OCI-LY1 (cell line): ENCODE data around the gene SLC44A2.

Experiments used
- H2AFZ ChIP-seq: fragments of 200-600 bp; sonication (generic), shearing (Covaris generic); 2 replicates; pipeline ENCODE4 v1.6.0; 2014; ENCODE audit warnings: antibody characterized with exemption, mild to moderate bottlenecking, low read length
- H3F3A ChIP-seq: fragments of 200-600 bp; sonication (generic), shearing (Covaris generic); 2 replicates; pipeline ENCODE4 v1.6.0; 2014; ENCODE audit warnings: mild to moderate bottlenecking, antibody characterized with exemption, low read length, moderate library complexity; ENCODE audit not compliant: insufficient read depth
- H3K27ac ChIP-seq: fragments of 200-600 bp; sonication (generic); 2 replicates; pipeline ENCODE4 v1.5.1; 2014; ENCODE audit warnings: low read length, mixed run types, mild to moderate bottlenecking, low read depth; ENCODE audit not compliant: poor library complexity, severe bottlenecking
- H3K27me3 ChIP-seq: fragments of 200-600 bp; sonication (generic); 2 replicates; pipeline ENCODE4 v1.6.0; 2014; ENCODE audit warnings: antibody characterized with exemption, mild to moderate bottlenecking, low read length, moderate library complexity; ENCODE audit not compliant: insufficient read depth
- H3K36me3 ChIP-seq: fragments of 200-600 bp; sonication (generic); 2 replicates; pipeline ENCODE4 v1.6.1; 2014; ENCODE audit warnings: mild to moderate bottlenecking, antibody characterized with exemption, low read length, moderate library complexity, mixed read lengths; ENCODE audit not compliant: insufficient read depth
- H3K4me1 ChIP-seq: fragments of 200-600 bp; sonication (generic); 2 replicates; pipeline ENCODE4 v1.5.1; 2014; ENCODE audit warnings: mild to moderate bottlenecking, low read length, moderate library complexity; ENCODE audit not compliant: insufficient read depth, severe bottlenecking
- H3K4me2 ChIP-seq: fragments of 200-600 bp; sonication (generic), shearing (Covaris generic); 2 replicates; pipeline ENCODE4 v1.6.1; 2014; ENCODE audit warnings: low read length
- H3K4me3 ChIP-seq: fragments of 200-600 bp; sonication (generic); 2 replicates; pipeline ENCODE4 v1.5.1; 2014; ENCODE audit warnings: low read length, low read depth, mild to moderate bottlenecking, mixed read lengths; ENCODE audit not compliant: poor library complexity, severe bottlenecking
- H3K79me2 ChIP-seq: fragments of 200-600 bp; shearing (Covaris generic); 2 replicates; pipeline ENCODE4 v1.6.1; 2016; ENCODE audit warnings: mixed run types, low read length, mixed read lengths; ENCODE audit not compliant: insufficient read depth
- H3K9ac ChIP-seq: fragments of 200-600 bp; sonication (generic), shearing (Covaris generic); 2 replicates; pipeline ENCODE4 v1.6.1; 2014; ENCODE audit warnings: mild to moderate bottlenecking, low read length, mixed read lengths
- H3K9me2 ChIP-seq: fragments of 200-600 bp; sonication (generic), shearing (Covaris generic); 2 replicates; pipeline ENCODE4 v1.6.1; 2014; ENCODE audit warnings: low read depth, mild to moderate bottlenecking, low read length, mixed read lengths
- H3K9me3 ChIP-seq: fragments of 200-600 bp; shearing (Covaris generic); 2 replicates; pipeline ENCODE4 v1.6.1; 2014; ENCODE audit warnings: low read length, mixed read lengths
- H4K20me1 ChIP-seq: fragments of 200-600 bp; sonication (generic), shearing (Covaris generic); 2 replicates; pipeline ENCODE4 v1.6.0; 2016; ENCODE audit warnings: mild to moderate bottlenecking, low read length; ENCODE audit not compliant: insufficient read depth
- CTCF ChIP-seq: fragments of 200-600 bp; sonication (generic), shearing (Covaris generic); IDR thresholded peaks from 2 replicates; pipeline ENCODE4 v1.5.1; 2017; ENCODE audit warnings: mild to moderate bottlenecking, antibody characterized with exemption, low read length, moderate library complexity, mixed read lengths
- EZH2 ChIP-seq: fragments of 200-600 bp; sonication (generic), shearing (Covaris generic); IDR thresholded peaks from 2 replicates; pipeline ENCODE4 v1.8.0; 2017; ENCODE audit warnings: borderline replicate concordance, mixed run types, mild to moderate bottlenecking, antibody characterized with exemption, low read length, moderate library complexity, mixed read lengths

Gene SLC44A2

DNA sequence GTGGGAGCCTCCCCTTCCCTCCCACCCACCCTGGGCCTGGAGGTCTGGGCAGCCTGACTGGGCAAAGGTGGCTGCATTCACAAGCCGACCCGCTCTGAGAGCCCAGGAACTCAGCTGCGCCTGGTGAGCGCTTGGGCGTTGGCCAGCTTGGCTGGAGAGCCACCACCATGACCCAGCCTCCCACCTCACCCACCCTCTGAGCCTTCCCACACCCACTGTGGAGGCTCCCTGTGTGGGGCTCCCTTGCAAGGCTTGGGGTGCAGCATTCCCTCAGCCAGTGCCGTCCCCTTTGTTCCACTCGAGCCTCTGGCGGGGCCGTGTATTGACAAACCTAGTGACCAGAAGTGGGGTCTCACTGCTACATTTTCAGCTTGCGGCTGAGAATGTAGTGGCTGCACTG is 60.8 kb downstream of the SLC44A2 start:
- Histone ChIP-seq H2AFZ (no peak overlapping the region), H3K79me2 (no peaks in the 10 kb centered on the region), H3K27me3 (no peaks in the 10 kb centered on the region), H3F3A (0 out of 2 replicates have a peak, but pooled peaks cover 4% of the 10 kb centered on the region), H3K9me2 (no peaks in the 10 kb centered on the region), H3K4me3 (no peak overlapping the region), H3K4me1 (no peaks in the 10 kb centered on the region), H3K9me3 (no peaks in the 10 kb centered on the region), H3K4me2 (no peak overlapping the region), H3K9ac (no peak overlapping the region), H3K36me3 (peaks cover 99% of the 10 kb centered on the region), H4K20me1 (no peaks in the 10 kb centered on the region), H3K27ac (no peak overlapping the region)
- no peak for TF ChIP-seq CTCF
- TF ChIP-seq EZH2, result no peak

DNA sequence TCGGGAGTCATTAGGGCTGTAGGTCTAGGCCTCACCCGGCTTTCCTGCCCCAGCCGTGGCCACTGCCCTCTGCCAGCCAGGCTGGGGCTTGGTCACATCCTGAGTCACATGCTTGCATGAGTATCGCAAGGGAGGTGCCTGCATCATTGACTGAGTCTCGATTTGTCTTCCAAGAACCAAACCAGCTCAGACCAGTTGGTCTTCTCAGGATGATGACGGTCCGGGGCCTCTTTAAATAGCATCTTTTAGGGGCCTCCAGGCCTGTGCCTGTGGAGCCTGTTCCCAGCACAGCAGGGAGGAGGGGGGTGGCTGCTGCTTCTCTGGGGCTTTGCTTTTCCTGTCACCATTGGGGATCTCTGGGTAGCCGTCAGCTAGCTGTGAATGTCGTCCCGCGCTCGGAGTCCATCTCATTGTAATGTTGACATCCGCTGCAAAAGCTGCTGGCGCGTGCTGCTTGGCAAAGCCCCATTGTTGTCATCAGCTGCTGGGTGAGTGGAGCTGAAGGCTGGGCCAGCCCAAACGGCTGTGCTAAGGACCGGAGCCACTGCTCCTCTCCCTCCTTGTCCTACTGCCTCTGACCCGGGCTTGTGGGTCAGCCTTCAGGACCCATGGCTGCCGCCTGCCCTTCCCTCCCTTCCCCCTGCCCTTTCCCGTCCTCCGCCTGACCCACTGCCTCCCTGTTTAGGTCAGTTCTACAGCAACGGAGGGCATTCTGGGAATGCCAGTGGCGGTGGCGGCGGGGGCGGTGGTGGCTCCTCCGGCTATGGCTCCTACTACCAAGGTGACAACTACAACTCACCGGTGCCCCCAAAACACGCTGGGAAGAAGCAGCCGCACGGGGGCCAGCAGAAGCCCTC is 61.5 kb downstream of the SLC44A2 start:
- Histone ChIP-seq H3K4me1 (no peaks in the 10 kb centered on the region), H3K27me3 (no peaks in the 10 kb centered on the region), H2AFZ (no peak overlapping the region), H3K9me2 (no peaks in the 10 kb centered on the region), H3K79me2 (no peaks in the 10 kb centered on the region), H4K20me1 (no peaks in the 10 kb centered on the region), H3K36me3 (peaks cover 99% of the 10 kb centered on the region), H3F3A (no peaks in the 10 kb centered on the region), H3K4me3 (no peak overlapping the region), H3K27ac (no peak overlapping the region), H3K4me2 (no peak overlapping the region), H3K9ac (no peak overlapping the region), H3K9me3 (no peaks in the 10 kb centered on the region)
- TF ChIP-seq EZH2 (no peak), CTCF (no peak)

- Histone ChIP-seq H3K79me2 (no peaks in the 10 kb centered on the region), H3K4me3 (no peak overlapping the region), H3K9me3 (no peaks in the 10 kb centered on the region), H3F3A (0 out of 2 replicates have a peak, but pooled peaks cover 2% of the 10 kb centered on the region), H3K4me1 (no peaks in the 10 kb centered on the region), H3K9ac (no peak overlapping the region), H3K4me2 (no peak overlapping the region), H2AFZ (no peak overlapping the region), H3K36me3 (peaks cover 99% of the 10 kb centered on the region), H4K20me1 (no peaks in the 10 kb centered on the region), H3K27ac (no peak overlapping the region), H3K27me3 (no peaks in the 10 kb centered on the region), H3K9me2 (no peaks in the 10 kb centered on the region)
- TF ChIP-seq EZH2, result no peak
- TF ChIP-seq CTCF, result no peak
Measured at GRCh38 chr19:10687518-10688288, 62.4 kb downstream of the SLC44A2 start.
